Sigmoid colon (tissue), 4 donors: Measurements from ENCODE around the gene TMEM144.

Source experiments
- POLR2A ChIP-seq, 2 donors: fragments of 450-650 bp; IDR thresholded peaks; one replicate each; pipeline ENCODE4 v1.6.1; 2016; ENCODE audit warnings: antibody characterized with exemption in 2 of 2, mild to moderate bottlenecking in 2 of 2, moderate library complexity in 2 of 2
- POLR2AphosphoS5 ChIP-seq, 4 donors: sonication (generic); formaldehyde crosslinking; IDR thresholded peaks; one replicate each; pipeline ENCODE4 v1.6.1; 2017; ENCODE audit warnings: antibody characterized with exemption in 4 of 4
- TF ChIP-seq, protein P1 (sequence below), 4 experiments: fragments of 450-650 bp in 3 of 4; fragments of 200-600 bp in 1 of 4; IDR thresholded peaks; one replicate each; pipeline ENCODE4 v1.5.1; 2016 to 2019; ENCODE audit warnings: antibody characterized with exemption in 4 of 4, mild to moderate bottlenecking in 3 of 4, moderate library complexity in 2 of 4

DNA sequence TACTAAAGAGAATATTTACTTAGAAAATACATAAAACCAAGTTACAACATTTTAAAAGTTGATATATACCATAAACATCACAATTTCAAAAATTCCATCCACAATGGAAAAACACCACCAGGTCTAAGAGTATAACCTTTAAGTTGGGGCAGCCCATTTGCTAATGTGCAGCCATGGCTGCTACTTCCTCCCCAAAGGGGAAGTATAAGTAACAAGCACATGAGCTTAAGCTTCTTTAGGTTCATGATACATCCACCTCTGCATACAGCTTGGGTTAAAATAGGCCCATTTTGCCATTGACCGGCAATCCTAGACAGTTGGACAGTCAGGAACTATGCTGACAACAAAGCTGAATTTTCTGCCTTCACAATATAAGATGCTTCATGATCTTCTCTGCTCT lies 20.9 kb upstream of the TMEM144 start:
- TF ChIP-seq, protein P1, sequence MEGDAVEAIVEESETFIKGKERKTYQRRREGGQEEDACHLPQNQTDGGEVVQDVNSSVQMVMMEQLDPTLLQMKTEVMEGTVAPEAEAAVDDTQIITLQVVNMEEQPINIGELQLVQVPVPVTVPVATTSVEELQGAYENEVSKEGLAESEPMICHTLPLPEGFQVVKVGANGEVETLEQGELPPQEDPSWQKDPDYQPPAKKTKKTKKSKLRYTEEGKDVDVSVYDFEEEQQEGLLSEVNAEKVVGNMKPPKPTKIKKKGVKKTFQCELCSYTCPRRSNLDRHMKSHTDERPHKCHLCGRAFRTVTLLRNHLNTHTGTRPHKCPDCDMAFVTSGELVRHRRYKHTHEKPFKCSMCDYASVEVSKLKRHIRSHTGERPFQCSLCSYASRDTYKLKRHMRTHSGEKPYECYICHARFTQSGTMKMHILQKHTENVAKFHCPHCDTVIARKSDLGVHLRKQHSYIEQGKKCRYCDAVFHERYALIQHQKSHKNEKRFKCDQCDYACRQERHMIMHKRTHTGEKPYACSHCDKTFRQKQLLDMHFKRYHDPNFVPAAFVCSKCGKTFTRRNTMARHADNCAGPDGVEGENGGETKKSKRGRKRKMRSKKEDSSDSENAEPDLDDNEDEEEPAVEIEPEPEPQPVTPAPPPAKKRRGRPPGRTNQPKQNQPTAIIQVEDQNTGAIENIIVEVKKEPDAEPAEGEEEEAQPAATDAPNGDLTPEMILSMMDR (IDR thresholded peaks at IDR 0.05), result no peak
- TF ChIP-seq POLR2AphosphoS5 (IDR thresholded peaks at IDR 0.05) (no peak), POLR2A (IDR thresholded peaks at IDR 0.05) (no peak)
